Upper lobe of left lung (tissue), 6 donors: ENCODE results near the gene LRRK1. TPM values are rescaled to one million over a fixed set of nuclear protein-coding genes. Genes with fewer than 3 reads are reported as not detected.

Experiments
- ATAC-seq, 2 donors: fragments of 200-7000 bp; cut with Tn5 transposase; one replicate each; pipeline ENCODE4 v1.9.1; 2022; ENCODE audit warnings: mild to moderate bottlenecking in 2 of 2, moderate library complexity in 2 of 2; ENCODE audit not compliant: low FRiP score in 2 of 2
- DNase-seq, 2 donors: peaks; one replicate each; pipeline ENCODE4 v3.0.0-alpha.2; 2019 to 2020
- H3K27ac ChIP-seq, 4 donors: fragments of 200-600 bp; sonication (generic); one replicate each; pipeline ENCODE4 v1.5.1; 2016 to 2019
- H3K27me3 ChIP-seq, 4 donors: fragments of 200-600 bp; sonication (generic); one replicate each; pipeline ENCODE4 v1.5.1; 2017 to 2019
- H3K36me3 ChIP-seq, 4 donors: fragments of 200-600 bp; sonication (generic); one replicate each; pipeline ENCODE4 v1.5.1; 2016 to 2019
- H3K4me1 ChIP-seq, 4 donors: fragments of 200-600 bp; sonication (generic); one replicate each; pipeline ENCODE4 v1.5.1; 2018 to 2019
- H3K4me3 ChIP-seq, 4 donors: fragments of 200-600 bp; sonication (generic); one replicate each; pipeline ENCODE4 v1.5.1; 2017 to 2019; ENCODE audit warnings: mild to moderate bottlenecking in 2 of 4, moderate library complexity in 1 of 4
- H3K9me3 ChIP-seq, 4 donors: fragments of 200-600 bp; sonication (generic); one replicate each; pipeline ENCODE4 v1.5.1; 2018 to 2019
- EP300 ChIP-seq, 4 donors: sonication (generic); formaldehyde crosslinking; IDR thresholded peaks; one replicate each; pipeline ENCODE4 v1.5.1; 2017; ENCODE audit warnings: antibody characterized with exemption in 4 of 4, control low read depth in 2 of 4
- POLR2A ChIP-seq, 4 donors: fragments of 450-650 bp; IDR thresholded peaks; one replicate each; pipeline ENCODE4 v1.5.1; 2016 to 2017; ENCODE audit warnings: antibody characterized with exemption in 4 of 4, mild to moderate bottlenecking in 2 of 4
- POLR2AphosphoS5 ChIP-seq, 2 donors: sonication (generic); formaldehyde crosslinking; IDR thresholded peaks; one replicate each; pipeline ENCODE4 v1.5.1; 2017; ENCODE audit warnings: antibody characterized with exemption in 2 of 2
- WGBS, 2 donors: methylation state at CpG; one replicate each; pipeline ENCODE4 v1.1.5; 2017 to 2018; 5-methylcytosine and 5-hydroxymethylcytosine counted together
- total RNA-seq, 6 donors: library from RNA; depleted of rRNA in 4 of 6; stranded (reverse); fragments of >200 nt in 4 of 6; gene quantifications; one replicate each; pipeline versions ENCODE4 v1.1.0 to v1.2.1, GENCODE V29; 2016 to 2021
- TF ChIP-seq, protein P1 (sequence below), 6 experiments: fragments of 450-650 bp in 4 of 6; fragments of 200-600 bp in 2 of 6; sonication (generic) in 2 of 6; IDR thresholded peaks; one replicate each; pipeline ENCODE4 v1.5.1; 2016 to 2019; ENCODE audit warnings: antibody characterized with exemption in 6 of 6
- donor health status: DM: no; HTN: no; CAD: no; lungs with moderate emphysema.
- donor health status: DM: no; HTN: yes; CAD: no; lungs with severe emphysema.

LRRK1 gene
- total RNA-seq, 6 donors from 2014 or later, result 15.0 to 47.1 (median 31.2) TPM

- 1 to 5% methylated on average over 28 to 39 of the region's 42 CpGs for WGBS, 2 donors
- no peaks in the 10 kb centered on the region for H3K36me3 ChIP-seq
- H3K4me3 ChIP-seq, result peak overlapping the region; percentile 20 to 89 (median 82)
- no peaks in the 10 kb centered on the region for H3K27me3 ChIP-seq
- TF ChIP-seq EP300 (IDR thresholded peaks at IDR 0.05) (no peak), POLR2A (IDR thresholded peaks at IDR 0.05) (peak in 2 of 4 donors; percentile 28 to 51), POLR2AphosphoS5 (IDR thresholded peaks at IDR 0.05) (peak; percentile 24 to 42)
- TF ChIP-seq, protein P1, sequence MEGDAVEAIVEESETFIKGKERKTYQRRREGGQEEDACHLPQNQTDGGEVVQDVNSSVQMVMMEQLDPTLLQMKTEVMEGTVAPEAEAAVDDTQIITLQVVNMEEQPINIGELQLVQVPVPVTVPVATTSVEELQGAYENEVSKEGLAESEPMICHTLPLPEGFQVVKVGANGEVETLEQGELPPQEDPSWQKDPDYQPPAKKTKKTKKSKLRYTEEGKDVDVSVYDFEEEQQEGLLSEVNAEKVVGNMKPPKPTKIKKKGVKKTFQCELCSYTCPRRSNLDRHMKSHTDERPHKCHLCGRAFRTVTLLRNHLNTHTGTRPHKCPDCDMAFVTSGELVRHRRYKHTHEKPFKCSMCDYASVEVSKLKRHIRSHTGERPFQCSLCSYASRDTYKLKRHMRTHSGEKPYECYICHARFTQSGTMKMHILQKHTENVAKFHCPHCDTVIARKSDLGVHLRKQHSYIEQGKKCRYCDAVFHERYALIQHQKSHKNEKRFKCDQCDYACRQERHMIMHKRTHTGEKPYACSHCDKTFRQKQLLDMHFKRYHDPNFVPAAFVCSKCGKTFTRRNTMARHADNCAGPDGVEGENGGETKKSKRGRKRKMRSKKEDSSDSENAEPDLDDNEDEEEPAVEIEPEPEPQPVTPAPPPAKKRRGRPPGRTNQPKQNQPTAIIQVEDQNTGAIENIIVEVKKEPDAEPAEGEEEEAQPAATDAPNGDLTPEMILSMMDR (IDR thresholded peaks at IDR 0.05), result peak; percentile 86 to 97 (median 95)
- no peaks in the 10 kb centered on the region for H3K9me3 ChIP-seq
- DNase-seq (peak; percentile 92 to 96), ATAC-seq (peak; percentile 95 to 96)
- peak overlapping the region; percentile 50 to 80 (median 75) for H3K27ac ChIP-seq
- H3K4me1 ChIP-seq, result peaks cover 19 to 37% (median 32%) of the 10 kb centered on the region in 4 donors
Observed at GRCh38 chr15:100918034-100918689, 995 bp upstream of the LRRK1 start.

GRCh38 chr15:100919481-100920405 is 586 bp downstream of the LRRK1 start:
- ATAC-seq, result no peak
- Histone ChIP-seq H3K27me3 (no peaks in the 10 kb centered on the region), H3K27ac (peak overlapping the region; percentile 32 to 80 (median 54)), H3K4me1 (peaks cover 15 to 34% (median 30%) of the 10 kb centered on the region in 4 donors), H3K4me3 (peak overlapping the region; percentile 22 to 89 (median 82)), H3K9me3 (no peaks in the 10 kb centered on the region), H3K36me3 (peaks cover 0 to 4% (median 0%) of the 10 kb centered on the region in 4 donors)
- TF ChIP-seq, protein P1 (IDR thresholded peaks at IDR 0.05), result peak in 1 of 6 experiments; percentile 5
- TF ChIP-seq POLR2AphosphoS5 (IDR thresholded peaks at IDR 0.05), result no peak
- DNase-seq, result peak in 1 of 2 donors; percentile 90
- WGBS, 2 donors, result 4 to 23% methylated on average over 14 to 43 of the region's 80 CpGs

- Histone ChIP-seq H3K27ac (no peak overlapping the region), H3K36me3 (peaks cover 0 to 4% (median 0%) of the 10 kb centered on the region in 4 donors), H3K9me3 (no peaks in the 10 kb centered on the region), H3K4me3 (peak overlapping the region in 1 of 4 donors; percentile 82), H3K27me3 (no peaks in the 10 kb centered on the region), H3K4me1 (peaks cover 14 to 34% (median 24%) of the 10 kb centered on the region in 4 donors)
- ATAC-seq (no peak), DNase-seq (no peak)
- TF ChIP-seq POLR2AphosphoS5 (IDR thresholded peaks at IDR 0.05) (no peak), POLR2A (IDR thresholded peaks at IDR 0.05) (no peak), EP300 (IDR thresholded peaks at IDR 0.05) (no peak)
- TF ChIP-seq, protein P1 (IDR thresholded peaks at IDR 0.05), result no peak
- WGBS, 2 donors, result 87 to 88% methylated on average over 8 of the region's 8 CpGs
Observed at GRCh38 chr15:100920516-100921135, 1.5 kb downstream of the LRRK1 start.

- Histone ChIP-seq H3K4me1 (peaks cover 14 to 34% (median 22%) of the 10 kb centered on the region in 4 donors), H3K27me3 (no peaks in the 10 kb centered on the region), H3K36me3 (peaks cover 0 to 7% (median 0%) of the 10 kb centered on the region in 4 donors), H3K4me3 (no peak overlapping the region), H3K9me3 (no peaks in the 10 kb centered on the region), H3K27ac (peak overlapping the region in 2 of 4 donors; percentile 46 to 55)
- ATAC-seq (no peak), DNase-seq (no peak)
- TF ChIP-seq POLR2A (IDR thresholded peaks at IDR 0.05) (no peak), EP300 (IDR thresholded peaks at IDR 0.05) (no peak), POLR2AphosphoS5 (IDR thresholded peaks at IDR 0.05) (no peak)
- TF ChIP-seq, protein P1 (IDR thresholded peaks at IDR 0.05), result no peak
- WGBS, 2 donors, result 51 to 54% methylated on average over 13 of the region's 13 CpGs
Observed at GRCh38 chr15:100922192-100923040, 3.3 kb downstream of the LRRK1 start.
